GM08714 (cell line): ENCODE measurements around the gene HSP90B1.

Experiments used
- H3K4me3 ChIP-seq: fragments of 200-500 bp; sonication (Bioruptor generic); 2 replicates; pipeline ENCODE4 v1.5.1; 2014; ENCODE audit warnings: mild to moderate bottlenecking, low read length, inconsistent platforms
- ZNF274 ChIP-seq: IDR thresholded peaks from 2 replicates; pipeline ENCODE4 v1.6.1; 2012; ENCODE audit warnings: mild to moderate bottlenecking, low read depth, low read length

The HSP90B1 gene

DNA sequence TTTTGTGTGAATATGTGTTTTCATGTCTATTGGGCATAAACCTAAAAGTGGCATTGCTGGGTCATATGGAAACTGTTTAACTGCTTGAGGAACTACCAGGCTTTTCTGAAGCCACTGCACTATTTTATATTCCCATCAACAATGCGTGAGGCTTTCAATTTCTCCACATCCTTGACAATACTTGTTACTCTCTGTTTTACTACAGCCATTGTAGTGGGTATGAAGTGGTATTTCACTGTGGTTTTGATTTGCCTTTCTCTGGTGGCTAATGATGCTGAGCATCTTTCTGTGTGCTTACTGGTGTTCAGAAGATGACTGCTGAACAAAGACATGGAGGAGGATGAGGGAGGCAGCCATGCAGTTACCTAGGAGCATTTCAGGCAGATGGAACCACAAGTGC lies 22.3 kb downstream of the HSP90B1 start:
- no peak overlapping the region for H3K4me3 ChIP-seq
- TF ChIP-seq ZNF274: no peak

- peak overlapping the region; percentile 77 for H3K4me3 ChIP-seq
- no peak for TF ChIP-seq ZNF274
Observed at GRCh38 chr12:103955811-103956508, 25.8 kb downstream of the HSP90B1 start.

GRCh38 chr12:103956509-103957027 lies 26.4 kb downstream of the HSP90B1 start:
- no peak for TF ChIP-seq ZNF274
- H3K4me3 ChIP-seq: peak overlapping the region; percentile 77

DNA sequence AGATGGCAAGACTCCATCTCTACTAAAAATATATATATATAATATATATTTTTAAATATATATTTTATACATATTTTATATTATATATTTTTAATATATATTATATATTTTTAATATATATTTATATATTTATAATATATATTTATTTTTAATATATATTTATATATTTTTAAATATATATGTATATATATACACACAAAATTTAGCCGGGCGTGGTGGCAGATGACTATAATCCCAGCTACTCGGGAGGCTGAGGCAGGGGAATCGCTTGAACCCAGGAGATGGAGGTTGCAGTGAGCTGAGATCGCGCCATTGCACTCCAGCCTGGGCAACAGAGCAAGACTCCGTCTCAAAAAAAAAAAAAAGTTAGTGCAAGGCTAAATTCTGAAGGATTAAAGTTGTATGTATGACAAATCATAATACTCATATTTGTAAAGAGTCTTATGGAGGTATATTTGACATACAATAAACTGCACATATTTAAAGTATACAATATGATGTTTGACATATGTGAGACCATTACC lies 27.7 kb downstream of the HSP90B1 start:
- peak overlapping the region; percentile 77; the same call in 1 of the 2 replicates for H3K4me3 ChIP-seq
- no peak for TF ChIP-seq ZNF274

DNA sequence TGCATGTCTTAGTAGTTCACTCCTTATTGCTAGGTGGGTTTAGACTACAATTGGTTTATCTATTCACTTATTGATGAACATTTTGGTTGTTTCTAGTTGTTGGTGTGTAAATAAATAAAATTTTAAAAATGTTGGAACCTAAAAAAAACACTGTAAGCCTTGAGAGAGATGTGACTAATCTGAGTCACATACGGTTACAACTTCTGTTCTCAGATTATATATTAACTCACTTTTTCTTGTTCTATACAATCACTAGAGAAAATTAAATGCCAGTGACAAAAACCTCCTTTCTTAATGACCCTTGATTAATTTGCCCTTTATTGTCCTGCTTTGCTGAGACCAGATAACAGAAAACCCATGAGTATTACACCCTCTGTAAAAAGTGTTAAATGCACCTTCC lies 28.4 kb downstream of the HSP90B1 start:
- H3K4me3 ChIP-seq: no peak overlapping the region
- no peak for TF ChIP-seq ZNF274

GRCh38 chr12:103960616-103961227 lies 30.5 kb downstream of the HSP90B1 start:
- no peak for TF ChIP-seq ZNF274
- no peak overlapping the region for H3K4me3 ChIP-seq

- TF ChIP-seq ZNF274: no peak
- no peak overlapping the region for H3K4me3 ChIP-seq
Observed at GRCh38 chr12:103962493-103962892, 32.3 kb downstream of the HSP90B1 start.

DNA sequence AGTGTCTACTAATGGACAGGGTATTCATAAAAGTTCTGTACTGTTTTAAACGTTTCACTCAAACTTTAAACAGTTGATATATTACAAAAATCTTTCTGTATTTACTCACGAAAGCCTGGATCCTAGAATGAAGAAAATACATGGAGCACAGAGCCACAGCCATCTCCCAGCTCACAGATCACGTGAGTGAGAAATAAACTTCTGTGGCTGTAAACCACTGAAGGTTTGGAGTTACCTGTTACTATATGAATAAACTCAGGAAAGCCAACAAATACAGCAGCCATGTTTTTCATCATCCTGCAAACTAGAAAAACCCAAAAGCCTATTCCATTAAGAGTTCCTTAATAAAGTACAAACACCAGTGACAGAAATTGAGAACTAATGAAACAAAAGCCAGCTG lies 34.6 kb downstream of the HSP90B1 start:
- peak overlapping the region; percentile 98 for H3K4me3 ChIP-seq
- no peak for TF ChIP-seq ZNF274

DNA sequence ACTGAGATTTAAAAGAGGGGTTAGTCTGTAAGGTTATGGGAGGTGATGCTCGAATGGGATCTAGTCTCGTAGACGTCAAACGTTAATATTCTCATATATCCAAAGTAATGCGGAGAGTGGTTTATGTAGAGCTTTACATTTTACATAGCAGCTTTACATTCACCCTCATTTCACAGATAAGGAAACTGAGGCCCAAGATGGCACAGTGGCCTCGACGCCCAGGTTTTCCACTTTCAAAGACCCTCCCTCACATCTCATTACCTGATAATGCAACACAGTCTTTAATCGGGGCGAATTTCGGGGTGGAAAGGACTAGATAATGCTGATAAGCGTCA lies 35.0 kb downstream of the HSP90B1 start:
- no peak for TF ChIP-seq ZNF274
- H3K4me3 ChIP-seq: peak overlapping the region; percentile 98

- peak within 1 kb of the TSS; percentile 99 for H3K4me3 ChIP-seq
- TF ChIP-seq ZNF274: no peak
Observed at GRCh38 chr12:103965590-103966504, 35.6 kb downstream of the HSP90B1 start, which contains the start of gene TDG. Gene TDG, plus strand, starts transcription at chr12:103965872. Its CDS starts 166 bp downstream, at chr12:103966038.

- peak overlapping the region; percentile 99 for H3K4me3 ChIP-seq
- TF ChIP-seq ZNF274: no peak
Observed at GRCh38 chr12:103966736-103967135, 36.5 kb downstream of the HSP90B1 start.

DNA sequence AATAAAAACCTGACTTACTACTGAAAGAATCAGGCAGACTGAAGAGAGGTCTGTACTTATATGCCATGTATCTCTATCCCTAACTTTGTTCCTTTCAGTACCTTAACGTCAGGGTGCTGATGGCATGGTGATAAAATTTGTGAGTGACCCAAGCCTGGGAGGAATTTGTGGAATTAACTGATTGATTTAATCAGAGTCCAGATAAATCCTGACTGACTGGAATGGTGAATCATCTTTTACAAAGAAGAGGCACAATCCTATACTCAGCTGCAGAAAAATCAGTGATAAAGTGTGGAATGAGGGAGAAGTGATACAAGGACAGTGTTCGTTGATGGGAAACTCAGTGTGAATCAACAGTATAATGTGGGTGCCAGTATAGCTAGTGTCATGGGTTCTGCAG lies 39.2 kb downstream of the HSP90B1 start:
- no peak overlapping the region for H3K4me3 ChIP-seq
- no peak for TF ChIP-seq ZNF274

- TF ChIP-seq ZNF274: no peak
Observed at GRCh38 chr12:103973909-103974308, 43.7 kb downstream of the HSP90B1 start.

GRCh38 chr12:103975368-103975767 lies 45.2 kb downstream of the HSP90B1 start:
- no peak for TF ChIP-seq ZNF274
- H3K4me3 ChIP-seq: no peak overlapping the region

More at GRCh38 chr12:103973909-103974308, 43.7 kb downstream of the HSP90B1 start:
- H3K4me3 ChIP-seq: no peak overlapping the region
